LNCaP clone FGC (cell line): Measurements from ENCODE around the gene UTP3.
"Not testable (repeated sequence)": the region's sequence is repeated elsewhere in the genome, so short reads cannot be mapped to it uniquely, and the experiment has no call there.

Experiments
- DNase-seq: peaks from one replicate; pipeline ENCODE4 v3.0.0-alpha.2; 2011; ENCODE audit warnings: low read depth
- H3K4me3 ChIP-seq: 2 replicates; pipeline ENCODE4 v1.5.1; 2011; ENCODE audit warnings: mild to moderate bottlenecking, low read depth, low read length, control low read depth
- TF ChIP-seq, protein P1 (sequence below): IDR thresholded peaks from 2 replicates; pipeline ENCODE4 v1.5.1; 2012; ENCODE audit warnings: mild to moderate bottlenecking; ENCODE audit not compliant: control insufficient read depth, insufficient read depth; ENCODE audit errors: extremely low read depth

UTP3 gene

DNA sequence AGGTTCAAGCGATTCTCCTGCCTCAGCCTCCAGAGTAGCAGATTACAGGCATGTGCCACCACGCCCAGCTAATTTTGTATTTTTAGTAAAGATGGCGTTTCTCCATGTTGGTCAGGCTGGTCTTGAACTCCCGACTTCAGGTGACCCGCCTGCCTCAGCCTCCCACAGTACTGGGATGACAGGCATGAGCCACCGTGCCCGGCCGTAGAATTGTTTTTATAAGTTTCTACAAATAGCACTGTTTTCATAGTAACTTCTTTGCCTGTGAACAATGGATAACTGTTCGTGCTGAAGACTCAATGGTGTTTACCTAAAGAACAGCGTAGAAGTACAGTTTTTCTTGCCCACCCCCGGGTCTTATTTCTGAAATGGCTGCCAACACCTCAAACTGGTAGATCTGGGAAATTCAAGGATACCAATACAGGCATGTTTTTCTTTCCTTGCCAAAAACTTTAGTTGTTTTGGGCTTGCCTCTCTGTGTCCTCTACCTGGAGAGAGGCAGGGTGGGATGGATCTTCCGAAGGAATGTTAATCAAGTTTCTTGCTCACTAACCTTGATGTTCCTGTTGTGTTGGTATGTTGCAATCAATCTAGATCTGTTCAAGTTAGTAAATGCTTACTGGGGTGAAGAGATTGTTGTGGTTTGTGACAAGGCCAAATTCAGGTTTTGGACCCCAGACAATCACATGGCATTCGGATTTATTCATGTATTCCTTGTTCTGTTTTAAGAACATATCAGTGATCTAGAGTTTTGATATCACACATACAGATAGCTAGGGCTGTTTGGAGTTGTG is 30.7 kb downstream of the UTP3 start:
- no peak for DNase-seq
- no peak overlapping the region for H3K4me3 ChIP-seq
- TF ChIP-seq, protein P1, sequence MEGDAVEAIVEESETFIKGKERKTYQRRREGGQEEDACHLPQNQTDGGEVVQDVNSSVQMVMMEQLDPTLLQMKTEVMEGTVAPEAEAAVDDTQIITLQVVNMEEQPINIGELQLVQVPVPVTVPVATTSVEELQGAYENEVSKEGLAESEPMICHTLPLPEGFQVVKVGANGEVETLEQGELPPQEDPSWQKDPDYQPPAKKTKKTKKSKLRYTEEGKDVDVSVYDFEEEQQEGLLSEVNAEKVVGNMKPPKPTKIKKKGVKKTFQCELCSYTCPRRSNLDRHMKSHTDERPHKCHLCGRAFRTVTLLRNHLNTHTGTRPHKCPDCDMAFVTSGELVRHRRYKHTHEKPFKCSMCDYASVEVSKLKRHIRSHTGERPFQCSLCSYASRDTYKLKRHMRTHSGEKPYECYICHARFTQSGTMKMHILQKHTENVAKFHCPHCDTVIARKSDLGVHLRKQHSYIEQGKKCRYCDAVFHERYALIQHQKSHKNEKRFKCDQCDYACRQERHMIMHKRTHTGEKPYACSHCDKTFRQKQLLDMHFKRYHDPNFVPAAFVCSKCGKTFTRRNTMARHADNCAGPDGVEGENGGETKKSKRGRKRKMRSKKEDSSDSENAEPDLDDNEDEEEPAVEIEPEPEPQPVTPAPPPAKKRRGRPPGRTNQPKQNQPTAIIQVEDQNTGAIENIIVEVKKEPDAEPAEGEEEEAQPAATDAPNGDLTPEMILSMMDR = no peak

DNA sequence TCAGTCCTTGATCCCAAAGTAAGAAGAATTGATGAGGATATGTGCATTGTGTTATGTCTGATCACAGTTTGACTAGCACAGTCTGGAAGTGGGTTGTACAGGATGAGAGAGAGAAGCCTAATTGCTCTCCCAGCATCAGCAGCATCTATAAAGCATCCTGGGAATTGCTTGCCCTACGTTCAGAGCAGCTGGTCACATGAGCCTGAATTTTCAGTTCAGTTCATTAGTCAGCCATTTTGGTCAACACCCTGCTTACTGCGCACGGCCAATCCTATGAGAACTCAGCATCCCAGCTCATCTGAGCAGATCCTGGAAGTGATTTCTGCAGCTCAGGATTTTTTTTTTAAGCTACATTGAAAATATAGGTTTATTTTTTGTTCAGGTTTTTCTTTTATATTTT is 33.4 kb downstream of the UTP3 start, which contains the start of gene RUFY3:
RUFY3 (plus strand) TSS at position 218 of the 400 bp plus-strand sequence. CDS start 610 bp downstream, outside the sequence.
- DNase-seq = no peak
- TF ChIP-seq, protein P1 = no peak
- no peak within 1 kb of the TSS for H3K4me3 ChIP-seq

DNA sequence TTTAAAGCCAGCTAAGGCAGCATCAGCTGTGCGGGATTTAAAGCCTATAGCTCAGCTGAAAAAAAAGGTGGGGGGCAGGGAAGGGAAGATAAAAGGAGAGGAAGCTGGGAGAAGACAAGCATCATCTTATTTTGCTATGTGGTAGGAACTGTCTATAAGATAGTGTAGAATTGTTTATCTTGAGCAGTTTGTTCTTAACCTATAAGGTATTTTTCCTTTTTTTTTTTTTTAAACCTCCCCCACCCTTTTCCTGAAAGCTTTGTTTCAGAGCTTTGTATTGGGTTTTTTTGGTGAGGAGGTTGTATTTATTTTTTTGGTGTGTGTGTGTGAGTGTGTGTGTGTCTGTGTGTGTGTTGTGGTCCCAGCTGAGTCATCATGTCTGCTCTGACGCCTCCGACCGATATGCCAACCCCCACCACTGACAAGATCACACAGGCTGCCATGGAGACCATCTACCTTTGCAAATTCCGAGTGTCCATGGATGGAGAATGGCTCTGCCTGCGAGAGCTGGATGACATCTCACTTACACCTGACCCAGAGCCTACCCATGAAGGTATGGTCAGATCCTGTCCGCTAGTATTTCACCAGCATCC is 34.0 kb downstream of the UTP3 start:
- TF ChIP-seq, protein P1 = no peak
- no peak overlapping the region for H3K4me3 ChIP-seq
- DNase-seq = no peak

DNA sequence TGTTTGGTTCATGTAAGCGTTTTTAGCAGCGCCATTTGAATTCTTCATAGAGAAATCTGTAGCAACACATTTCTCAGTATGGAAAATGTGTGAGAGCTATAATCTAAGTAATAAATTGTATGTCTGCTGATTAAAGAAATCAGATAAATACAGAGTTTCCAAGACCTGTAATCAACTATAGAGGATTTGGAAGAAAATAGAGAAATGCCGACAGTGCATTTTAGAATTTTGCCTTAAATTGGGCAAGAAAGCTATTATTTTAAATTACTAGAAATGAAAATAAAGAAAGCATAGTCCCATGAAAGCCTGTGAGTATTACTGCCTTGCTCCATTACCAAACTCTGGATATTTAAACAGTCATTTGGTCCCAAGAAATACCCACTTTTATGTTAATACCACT is 36.1 kb downstream of the UTP3 start:
- TF ChIP-seq, protein P1 = no peak
- no peak overlapping the region for H3K4me3 ChIP-seq
- no peak for DNase-seq

DNA sequence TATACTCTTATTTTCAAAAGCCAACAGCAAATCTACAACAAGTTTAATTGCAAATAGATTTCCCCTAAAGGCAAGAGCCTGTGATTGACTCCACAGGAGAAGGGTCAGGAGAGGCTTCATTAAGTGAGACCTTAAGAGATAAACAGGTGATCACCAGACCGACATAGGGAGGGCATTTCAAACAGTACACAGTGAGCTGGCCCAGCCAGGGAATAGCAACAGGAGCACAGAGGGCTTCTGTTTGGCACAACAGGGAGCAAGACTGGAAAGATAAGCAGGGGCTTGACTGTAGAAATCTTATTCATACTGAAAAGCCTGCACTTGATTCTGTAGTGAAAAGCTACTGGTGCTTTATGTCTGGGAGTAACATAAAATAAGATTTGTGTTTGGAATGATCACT is 37.3 kb downstream of the UTP3 start:
- no peak for DNase-seq
- H3K4me3 ChIP-seq = no peak overlapping the region
- TF ChIP-seq, protein P1 = no peak

DNA sequence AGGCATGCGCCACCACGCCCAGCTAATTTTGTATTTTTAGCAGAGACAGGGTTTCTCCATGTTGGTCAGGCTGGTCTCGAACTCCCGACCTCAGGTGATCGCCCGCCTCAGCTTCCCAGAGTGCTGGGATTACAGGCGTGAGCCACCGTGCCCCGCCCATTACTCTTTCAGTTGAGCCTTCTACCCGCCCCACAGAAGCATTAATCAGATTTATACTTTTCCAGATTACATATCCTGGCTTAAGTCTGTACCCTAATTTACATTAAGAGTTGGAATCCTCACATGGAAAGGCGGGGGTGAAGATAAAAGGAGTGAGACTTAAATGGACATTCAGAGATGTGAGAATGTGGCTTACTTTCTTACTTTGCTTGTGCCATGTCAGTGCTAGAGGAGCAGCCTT is 38.2 kb downstream of the UTP3 start:
- not testable (repeated sequence) for H3K4me3 ChIP-seq, DNase-seq

DNA sequence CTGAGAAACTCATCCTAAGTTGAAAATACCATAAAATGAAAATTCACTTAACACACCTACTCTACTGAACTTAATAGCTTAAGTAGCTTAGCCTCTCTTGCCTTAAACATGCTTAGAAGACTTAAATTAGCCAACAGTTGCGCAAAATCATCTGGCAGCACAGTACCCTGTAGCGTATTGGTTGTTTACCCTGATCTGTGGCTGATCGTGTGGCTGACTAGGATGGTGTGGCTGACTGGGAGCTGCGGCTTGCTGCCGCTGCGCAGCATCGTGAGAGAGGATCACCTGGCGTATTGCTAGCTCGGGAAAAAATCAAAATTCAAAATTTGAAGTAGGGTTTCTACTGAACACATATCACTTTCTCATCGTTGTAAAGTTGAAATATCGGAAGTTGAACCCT is 39.8 kb downstream of the UTP3 start:
- TF ChIP-seq, protein P1 = no peak
- H3K4me3 ChIP-seq = no peak overlapping the region
- no peak for DNase-seq

DNA sequence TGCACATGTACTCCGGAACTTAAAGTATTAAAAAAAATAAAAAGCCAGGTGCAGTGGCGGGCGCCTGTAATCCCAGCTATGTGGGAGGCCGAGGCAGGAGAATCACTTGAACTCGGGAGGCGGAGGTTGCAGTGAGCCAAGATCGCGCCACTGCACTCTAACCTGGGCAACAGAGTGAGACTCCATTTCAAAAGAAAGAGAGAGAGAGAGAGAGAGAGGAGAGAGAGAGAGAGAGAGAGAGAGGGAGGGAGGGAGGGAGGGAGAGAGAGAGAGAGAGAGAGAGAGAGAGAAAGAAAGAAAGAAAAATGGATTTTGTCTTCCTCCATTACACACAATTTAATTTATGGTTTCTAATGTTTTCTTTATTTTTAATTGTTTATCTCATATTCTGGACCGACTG is 44.5 kb downstream of the UTP3 start:
- not testable (repeated sequence) for H3K4me3 ChIP-seq, DNase-seq
